NCI-H226 (cell line): ENCODE data around the gene HTRA2.

Source experiments
- DNase-seq: peaks from one replicate; pipeline ENCODE4 v3.0.0-alpha.2; 2015

The HTRA2 gene

DNA sequence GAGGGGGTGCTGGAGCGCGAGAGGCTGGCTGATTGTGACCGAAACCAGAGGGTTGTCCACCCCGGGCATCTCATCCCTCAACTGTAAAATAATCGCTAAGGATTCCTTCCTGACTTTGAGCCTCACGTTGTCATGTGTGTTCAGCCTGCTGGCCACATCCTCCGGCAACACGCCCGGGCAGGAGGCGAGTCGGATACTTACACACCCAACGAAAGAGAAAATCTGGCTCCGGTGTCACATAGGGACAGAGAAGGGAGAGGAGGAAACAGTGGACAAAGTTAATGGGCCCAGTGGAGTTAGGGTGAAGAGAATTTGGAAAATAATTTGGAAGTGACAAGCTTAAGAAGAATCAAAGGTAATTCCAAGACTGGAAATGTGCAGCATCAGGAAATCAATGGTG lies 13.1 kb upstream of the HTRA2 start:
- DNase-seq: no peak

DNA sequence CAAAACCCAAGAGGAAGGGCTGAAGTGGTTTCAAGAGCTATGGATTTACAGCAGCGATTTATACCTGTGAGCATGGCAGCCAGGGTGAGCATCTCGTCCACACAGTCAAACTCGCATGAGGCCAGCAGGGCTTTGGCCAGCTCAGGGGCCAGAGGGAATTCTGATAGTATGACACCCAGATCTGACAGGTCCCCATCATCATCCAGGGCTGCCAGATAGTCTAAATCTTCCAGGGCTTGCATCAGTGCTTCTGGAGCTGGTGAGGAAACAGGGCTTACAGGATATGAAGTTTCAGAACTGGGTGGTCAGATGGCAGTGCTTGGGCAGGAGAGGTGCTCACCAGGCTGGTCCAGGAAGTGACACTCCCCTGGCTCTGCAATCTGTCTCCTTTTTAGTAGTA lies 7.2 kb upstream of the HTRA2 start:
- no peak for DNase-seq

DNA sequence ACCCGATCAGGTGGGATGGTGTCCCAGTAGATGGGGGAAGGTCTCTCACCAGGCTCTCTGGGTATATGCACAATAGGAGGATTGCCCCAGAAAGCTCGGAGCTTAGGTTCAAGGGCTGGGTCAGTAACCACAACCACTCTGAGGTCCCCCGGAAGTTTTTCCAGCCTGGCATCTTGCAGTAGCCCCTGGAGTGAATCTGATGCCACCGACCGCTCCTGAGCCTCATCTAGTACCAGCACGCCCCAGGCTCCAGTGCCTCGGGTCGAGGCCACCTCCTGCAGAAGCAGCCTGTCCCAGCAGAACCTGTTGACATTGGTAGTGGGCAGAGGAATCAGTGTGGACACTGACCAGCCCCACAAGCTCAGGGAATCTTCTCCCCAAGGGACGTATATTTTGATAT lies 5.7 kb upstream of the HTRA2 start:
- DNase-seq: no peak

DNA sequence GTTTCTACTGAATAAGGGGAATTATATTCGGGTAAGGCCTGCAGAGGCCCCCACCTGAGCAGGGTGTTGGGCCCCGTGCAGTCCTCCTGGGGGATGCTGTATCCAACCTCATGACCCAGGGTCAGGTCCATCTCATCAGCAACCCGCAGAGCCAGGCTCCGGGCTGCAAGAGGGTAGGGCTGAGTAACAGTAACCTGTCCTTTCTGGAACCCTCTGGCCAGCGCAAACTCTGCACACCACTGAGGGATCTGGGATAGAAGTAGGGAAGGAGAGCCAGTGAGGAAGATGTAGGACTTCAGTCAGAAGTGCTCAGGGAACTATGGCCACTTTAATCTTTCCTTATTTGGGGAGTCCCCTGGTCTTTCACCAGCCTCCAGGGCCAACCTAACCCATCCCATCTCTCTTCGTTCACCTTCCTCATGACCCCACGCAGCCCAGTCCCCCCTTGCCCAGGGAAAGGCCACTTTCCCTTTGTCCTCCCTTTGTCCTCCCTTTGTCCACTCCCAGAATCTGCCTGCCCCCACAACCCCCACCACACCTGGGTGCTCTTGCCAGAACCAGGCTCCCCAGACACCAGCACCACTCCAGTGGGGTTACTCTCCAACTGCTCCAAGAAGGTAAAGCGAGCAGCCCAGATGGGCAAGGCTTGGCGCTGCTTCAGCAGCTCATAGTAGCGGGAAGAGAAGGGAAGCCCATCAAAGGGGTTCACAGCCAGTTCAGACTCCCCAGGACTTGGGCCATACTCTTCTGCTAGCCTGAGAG lies 4.6 kb upstream of the HTRA2 start:
- DNase-seq: no peak

DNA sequence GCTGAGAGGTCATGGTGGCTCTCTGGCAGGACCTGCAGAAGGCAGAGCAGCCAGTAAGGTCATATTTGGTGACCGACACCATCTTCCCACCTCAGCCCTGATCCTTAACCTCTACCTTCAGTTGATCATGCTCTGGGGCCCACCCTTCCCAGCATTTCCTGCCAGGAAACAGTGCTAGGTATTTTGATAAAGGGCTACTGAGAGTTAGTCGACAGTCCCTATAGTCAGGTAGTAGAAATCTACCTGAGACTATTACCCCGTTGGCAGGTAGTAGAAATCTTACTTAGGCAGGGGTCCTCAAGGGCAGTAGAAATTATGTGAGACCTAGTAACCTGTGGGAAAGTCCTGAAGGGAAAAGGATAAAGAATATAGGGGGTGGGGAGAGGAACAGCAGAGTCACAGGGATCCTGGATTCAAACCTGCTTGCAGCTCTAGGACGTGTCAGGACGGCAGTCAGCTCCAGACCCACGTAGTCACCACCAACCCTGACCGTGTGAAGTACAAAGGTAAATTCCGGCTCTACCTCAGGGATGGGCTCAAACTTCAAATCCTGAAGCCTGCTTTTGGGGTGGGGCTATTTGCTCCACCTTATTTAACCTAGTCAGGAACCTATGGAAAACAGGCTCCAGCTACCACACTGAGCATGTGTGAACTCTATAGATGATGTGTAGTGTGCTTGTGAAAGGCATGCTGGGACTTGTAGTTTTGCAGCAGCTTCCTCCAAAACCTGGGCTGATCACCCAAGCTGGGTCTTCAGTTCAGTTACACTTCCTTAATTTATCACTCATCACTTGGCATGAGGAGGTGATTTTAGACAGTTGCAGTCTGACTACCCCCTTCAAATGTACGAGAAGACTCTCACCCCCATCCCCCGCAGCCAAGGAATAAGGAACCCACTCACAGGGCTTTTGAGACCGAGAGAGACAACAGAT lies 3.8 kb upstream of the HTRA2 start, which contains the start of gene DQX1:
DQX1 (minus strand) TSS at position 515 of the 932 bp plus-strand sequence; CDS start at position 13, 502 bp downstream.
- DNase-seq: no peak

DNA sequence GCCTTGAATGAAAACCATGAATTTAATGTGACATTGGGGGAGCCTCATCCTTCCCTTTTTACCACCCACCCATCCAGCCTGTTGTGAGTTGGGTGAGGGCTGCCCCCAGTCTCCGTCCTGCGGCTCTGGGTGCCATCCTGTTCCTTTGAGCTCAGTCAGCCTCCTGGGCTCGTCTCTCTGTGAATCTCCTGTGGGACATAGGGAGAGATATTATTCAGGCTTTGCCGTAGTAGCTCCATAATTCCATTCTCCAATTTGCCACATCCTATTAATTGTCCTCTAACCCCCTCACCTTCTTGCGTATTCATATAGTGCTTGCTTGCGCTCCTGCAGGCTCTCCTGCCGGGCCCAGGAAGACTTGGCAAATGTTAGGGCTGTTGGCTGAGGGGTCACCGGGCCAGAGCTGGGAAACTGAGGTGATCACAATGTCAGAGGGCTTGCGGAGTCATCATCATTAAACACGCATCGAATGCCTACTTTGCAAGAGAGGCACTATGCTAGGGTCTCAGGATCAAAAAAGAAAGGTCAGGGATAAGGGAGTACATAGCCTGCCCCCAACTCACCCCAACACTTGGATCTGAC lies 3.0 kb upstream of the HTRA2 start:
- DNase-seq: no peak

DNA sequence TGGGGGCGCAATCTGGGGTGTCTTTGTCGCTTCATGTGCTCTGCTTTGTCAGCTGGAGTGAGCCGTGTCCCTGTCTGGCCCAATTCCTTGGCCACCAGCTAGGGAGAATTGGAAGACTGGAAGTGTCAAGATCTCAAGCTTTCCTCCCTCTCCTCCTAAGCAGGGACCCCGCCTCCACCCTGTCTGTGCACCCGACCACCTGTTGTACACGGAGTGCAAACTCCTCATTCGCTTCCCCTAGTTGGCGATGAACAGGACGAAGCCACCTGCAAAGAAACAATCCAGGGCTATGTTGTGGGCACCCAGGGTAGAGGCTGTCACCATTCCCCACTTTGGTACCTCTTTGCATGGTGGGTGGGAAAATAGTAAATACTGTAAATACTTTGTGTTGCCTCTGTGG lies 2.0 kb upstream of the HTRA2 start:
- no peak for DNase-seq

DNA sequence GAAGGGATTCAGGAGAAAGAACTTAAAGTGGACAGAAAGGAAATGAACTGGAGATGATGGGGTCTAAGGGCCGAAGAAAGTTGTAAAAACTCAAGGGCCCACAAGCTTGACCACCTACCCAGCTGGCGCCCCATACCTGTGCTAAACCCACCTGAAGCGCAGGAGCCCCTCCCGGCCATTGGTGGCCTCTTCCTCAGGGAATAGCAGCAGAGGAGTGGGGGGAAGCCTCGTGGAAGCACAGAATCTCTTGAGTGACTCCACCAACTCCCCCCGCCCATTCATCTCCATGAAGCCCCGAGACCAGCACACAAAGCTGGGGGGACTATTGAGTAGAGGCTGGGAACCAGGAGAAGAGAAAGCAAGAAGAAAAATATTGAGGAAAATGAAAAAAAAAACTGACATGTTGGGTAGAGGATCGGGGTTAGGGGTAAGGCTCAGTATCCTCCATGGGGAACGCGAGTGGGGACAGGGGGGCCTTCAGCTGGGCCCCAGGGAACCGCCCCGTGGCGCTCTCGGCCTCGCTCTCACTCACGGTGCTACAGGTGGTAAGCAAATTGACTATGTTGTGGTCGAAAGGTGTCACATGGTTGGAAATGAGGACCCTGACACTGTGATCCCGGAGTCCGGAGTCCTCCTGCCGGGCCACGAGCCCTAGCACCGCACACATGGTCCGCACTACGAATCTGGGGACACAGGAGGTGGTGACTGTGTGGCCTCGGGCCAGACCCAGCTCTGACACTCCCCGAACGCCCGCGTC lies 955 bp upstream of the HTRA2 start:
- DNase-seq: no peak

DNA sequence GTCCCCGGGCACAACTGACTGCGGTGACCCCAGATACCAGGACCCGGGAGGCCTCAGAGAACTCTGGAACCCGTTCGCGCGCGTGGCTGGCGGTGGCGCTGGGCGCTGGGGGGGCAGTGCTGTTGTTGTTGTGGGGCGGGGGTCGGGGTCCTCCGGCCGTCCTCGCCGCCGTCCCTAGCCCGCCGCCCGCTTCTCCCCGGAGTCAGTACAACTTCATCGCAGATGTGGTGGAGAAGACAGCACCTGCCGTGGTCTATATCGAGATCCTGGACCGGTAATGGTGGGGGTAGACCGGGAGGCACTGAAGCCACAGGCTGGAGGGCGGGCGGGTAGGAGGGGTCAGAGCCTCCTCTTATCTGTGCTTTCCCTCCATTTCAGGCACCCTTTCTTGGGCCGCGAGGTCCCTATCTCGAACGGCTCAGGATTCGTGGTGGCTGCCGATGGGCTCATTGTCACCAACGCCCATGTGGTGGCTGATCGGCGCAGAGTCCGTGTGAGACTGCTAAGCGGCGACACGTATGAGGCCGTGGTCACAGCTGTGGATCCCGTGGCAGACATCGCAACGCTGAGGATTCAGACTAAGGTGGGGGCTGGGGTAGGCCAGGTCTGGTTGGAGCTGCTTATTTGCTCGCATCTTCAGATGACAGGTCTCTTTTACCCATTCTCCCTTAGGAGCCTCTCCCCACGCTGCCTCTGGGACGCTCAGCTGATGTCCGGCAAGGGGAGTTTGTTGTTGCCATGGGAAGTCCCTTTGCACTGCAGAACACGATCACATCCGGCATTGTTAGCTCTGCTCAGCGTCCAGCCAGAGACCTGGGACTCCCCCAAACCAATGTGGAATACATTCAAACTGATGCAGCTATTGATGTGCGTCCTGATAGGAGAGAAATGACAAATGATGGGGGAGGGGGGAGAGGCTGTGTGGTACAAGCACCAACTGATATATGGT lies 780 bp downstream of the HTRA2 start:
- DNase-seq: no peak

DNA sequence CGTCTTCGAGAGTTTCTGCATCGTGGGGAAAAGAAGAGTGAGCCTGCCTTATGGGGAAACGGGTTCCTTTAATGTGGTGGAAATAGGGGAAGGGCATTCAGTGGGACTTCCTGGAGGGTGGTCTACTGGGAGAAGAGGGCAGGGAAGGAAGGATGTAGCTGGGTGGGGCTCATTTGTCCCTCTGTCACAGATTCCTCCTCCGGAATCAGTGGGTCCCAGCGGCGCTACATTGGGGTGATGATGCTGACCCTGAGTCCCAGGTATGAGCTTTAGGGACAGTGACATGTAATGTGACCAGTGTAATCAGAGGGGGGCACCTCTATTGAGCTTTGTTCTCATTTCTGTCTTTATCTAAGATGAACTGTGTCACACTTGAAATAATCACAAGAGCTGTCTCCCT lies 1.9 kb downstream of the HTRA2 start:
- DNase-seq: no peak

DNA sequence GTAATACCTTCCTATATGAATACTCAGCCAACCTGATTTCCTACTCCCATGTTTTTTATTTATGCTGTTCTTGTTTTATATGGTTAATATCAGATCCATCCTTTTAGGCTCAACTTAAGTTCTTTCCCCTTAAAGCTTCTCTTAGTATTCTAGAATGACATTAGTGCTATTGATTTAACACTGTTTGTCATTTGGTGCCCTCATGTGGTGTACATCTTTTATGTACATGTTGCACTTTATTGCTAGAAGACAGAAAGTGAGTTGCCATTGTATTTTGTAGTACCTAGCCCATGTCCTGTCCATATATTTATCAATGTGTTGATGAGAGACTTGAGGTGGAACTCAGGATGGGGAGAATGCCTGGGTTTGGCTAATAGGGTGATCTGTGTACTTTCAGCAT lies 2.5 kb downstream of the HTRA2 start:
- no peak for DNase-seq

DNA sequence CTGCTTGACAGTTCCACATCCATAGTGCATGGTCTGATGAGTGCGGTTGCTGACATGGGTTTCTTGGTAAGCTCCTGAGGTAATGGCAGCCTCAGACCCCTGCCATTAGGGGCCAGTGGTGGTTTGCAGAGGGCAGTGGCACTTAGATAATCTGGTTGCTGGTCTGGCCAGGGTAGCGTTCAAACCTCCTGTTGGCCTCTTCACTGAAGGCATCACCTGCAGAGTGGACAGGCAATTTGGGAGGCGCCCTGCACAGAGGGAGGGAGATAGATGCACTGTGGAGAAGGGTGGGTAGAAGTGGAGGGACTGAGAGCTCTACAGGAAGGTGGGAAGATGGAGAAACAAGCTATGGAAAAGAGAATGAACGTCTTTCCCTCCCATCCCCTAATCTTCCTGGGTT lies 3.7 kb downstream of the HTRA2 start:
- DNase-seq: no peak

DNA sequence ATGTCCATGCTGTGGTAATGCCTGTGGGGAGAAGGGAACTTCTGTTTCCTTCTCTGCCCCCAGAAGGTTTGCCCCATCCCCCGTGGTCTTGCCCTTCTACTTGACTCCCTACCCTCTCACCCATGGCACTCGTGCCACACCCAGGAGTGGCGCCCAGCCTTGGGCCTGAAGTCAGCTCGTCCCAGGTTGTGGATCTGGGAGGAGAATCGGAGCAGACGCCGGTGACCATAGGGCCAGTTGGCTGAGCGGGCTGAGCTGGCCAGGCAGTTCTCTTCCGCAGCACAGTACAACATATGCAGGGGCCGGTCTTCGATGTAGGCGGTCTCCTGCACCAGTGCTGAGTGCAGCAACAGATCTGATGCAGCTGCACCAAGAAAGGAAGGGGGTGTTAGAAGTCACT lies 4.7 kb downstream of the HTRA2 start:
- no peak for DNase-seq

DNA sequence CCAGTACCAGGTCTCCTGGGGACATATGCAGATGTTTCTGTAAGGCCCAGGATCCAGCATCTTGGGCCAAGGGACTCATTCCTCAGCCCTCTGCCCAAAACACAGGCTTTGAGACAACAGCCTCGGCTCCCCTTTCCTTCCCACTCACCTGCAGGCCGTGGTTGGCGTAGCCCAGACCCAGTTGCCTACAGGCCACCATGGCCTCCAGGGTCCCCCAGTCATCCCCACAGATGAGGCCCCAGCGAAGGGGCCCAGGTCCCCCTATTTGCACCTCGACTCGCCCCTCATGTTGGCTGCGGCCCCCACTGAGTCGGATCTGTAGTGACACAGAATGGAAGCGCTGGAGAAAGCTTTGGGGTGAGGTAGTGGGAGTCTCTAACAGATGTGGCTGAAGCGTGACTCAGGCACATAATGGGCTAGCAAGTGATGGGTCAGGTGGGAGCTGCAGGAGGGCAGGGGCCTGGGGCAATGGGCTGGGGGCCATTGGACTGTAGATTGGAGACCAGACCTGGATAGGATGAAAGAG lies 5.8 kb downstream of the HTRA2 start:
- DNase-seq: no peak

DNA sequence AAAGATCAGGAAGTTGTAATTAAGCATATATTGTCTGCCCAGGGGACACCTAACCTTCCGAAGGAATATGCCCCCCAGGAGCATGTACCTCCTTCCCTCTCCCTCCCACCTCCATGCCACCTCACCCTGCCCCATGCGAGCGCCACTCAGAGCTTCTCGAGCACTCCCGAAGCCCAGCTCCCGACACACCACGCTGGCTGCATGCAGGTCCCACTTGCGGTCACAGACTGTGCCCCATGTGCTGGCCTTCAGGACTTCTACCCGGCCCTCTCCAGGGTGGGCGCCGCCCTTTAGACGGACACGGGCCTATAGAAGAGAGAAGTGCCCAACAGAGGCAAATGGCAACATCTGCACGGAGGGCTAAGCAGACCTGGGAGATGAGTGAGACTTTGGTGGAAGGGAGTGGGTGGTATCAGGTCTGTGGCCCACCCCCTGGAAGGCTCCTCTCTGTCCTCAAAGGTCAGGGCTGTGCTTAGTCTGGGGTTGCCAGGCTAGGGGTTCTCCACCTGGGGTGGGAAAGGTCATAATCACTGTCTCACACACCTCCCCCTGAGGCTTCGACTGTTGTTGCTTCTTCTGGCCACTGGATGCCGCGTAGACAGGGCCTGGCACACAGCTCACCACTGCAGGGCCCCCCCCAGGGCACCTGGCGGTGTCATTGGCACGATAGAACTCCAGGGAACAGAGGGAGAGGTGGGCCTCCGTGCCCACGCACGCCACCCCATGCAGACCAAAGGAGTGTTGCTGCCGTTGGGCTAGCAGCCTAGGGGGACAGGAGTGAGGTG lies 6.6 kb downstream of the HTRA2 start:
- DNase-seq: no peak

DNA sequence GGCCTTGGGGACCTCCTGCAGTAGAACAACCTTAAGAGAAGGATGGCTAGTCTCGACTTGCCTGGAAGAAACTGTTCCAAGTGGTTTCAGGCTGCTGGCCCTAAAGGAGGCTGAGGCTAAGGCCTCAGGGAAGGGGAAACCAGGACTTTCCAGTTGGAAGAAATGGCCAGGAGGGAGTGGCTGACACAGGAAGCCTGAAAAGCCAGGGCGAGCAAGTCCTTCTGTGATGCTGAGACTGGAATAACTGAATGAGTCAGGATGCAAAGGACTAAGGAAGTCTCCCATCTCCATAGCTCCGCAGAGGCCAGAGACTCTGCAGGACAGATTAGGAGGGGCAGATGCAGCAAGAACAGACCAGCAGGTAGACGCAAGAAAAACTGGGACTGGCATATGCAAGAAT lies 7.4 kb downstream of the HTRA2 start:
- no peak for DNase-seq

DNA sequence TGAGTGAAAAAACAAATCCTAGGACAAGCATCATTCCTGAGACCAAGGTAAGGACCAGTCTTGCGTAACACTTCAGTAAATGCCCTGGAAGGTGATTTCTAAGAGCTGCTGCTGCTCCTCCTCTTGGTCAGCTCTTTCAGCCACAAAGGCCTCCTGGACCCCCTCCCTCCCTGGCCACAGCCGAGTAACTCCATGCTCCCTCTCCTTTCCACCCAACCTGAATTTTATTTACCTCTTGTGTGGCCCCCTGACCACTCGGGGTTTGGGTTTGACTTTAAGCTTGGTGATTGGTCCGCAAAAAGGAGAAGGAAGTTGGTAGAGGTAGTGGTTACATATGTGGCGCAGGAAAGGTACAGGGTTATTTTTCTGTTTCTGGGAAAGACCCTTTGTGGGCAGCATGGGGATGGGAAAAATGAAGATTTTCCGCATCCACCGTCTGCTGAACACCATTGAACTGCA lies 9.2 kb downstream of the HTRA2 start:
- no peak for DNase-seq

DNA sequence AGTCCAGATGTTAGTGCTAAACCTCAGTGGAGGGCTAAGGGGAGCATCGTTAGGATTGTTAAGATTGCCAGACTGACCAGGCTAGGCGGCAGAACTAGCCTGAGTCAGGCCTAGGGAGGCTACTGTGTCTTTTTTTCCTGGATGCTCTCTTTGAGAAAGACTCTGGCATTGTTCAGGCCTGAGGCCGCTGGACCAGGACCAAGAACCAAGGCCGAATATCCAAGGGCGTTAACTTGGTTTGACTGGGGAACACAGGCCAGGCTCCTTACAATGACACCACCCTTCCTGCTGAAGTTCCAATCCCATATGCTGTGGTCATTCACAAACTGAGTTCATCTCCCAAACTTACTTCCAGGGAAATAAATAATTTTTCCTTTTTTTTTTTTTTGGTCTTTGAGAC lies 10.6 kb downstream of the HTRA2 start:
- DNase-seq: no peak

DNA sequence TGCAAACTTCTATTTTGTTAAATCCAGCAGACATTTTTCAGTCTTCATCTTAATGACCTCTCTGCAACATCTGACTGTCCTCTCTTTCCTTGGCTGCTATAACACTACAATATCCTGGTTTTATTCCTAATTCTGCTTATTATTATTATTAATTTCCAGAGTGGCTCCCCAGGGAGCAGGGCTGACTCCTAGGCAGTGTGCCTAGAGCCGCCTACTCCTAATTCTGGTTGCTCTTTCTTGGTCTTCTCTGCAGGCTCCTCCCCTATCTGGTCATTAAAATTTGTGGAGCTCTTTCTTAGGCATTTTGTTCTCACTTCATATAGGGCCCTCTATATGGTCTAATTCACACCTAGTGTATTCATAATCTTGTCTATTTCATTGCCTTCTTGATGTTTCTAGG lies 13.2 kb downstream of the HTRA2 start:
- no peak for DNase-seq

DNA sequence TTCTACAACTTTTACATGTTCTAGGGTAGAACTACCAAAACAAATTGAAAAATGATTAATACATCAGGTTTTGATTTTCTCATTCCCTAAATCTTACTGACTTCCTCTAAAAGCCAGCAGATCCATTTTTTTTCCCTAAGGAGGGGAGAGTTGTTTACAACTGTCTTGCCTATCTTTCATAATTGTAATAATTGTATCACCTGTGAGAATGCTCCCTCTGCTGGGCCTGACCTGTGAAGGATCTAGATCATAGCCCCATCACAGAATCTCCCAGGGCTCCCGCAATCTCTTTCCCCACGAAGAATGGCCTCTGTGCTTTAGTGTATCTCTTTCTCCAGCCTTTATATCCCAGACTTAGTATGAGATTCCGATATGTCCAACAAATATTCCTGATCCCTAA lies 14.9 kb downstream of the HTRA2 start:
- no peak for DNase-seq

DNA sequence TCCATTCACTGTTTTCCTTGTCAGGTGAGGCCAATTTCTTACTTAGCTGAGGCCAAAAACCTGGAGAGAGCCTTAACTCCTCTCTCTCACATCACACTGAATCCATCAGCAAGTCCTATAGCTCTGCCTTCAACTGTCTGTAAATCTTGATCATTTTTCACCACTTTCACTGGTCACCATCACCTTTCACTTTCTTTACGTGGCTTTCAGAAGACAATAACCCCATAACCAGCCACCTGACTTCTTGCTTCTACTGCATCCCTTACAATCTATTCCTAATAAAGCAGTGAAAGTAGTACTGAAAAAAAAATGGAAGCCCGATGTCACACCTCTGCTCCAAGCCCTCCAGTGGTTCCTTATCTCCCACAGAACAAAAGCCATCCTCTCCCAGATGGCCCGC lies 16.3 kb downstream of the HTRA2 start:
- DNase-seq: no peak
